Keratinocyte (primary cell): ENCODE data around the gene ZPR1. TPM values are rescaled to one million over a fixed set of nuclear protein-coding genes. Genes with fewer than 3 reads are reported as not detected.

Experiments used
- DNase-seq: peaks from one replicate; pipeline ENCODE4 v3.0.0-alpha.2; 2011; ENCODE audit warnings: low read depth, missing footprints, low spot score
- FAIRE-seq: peaks from 2 replicates; lab custom pipeline; 2011; peaks lifted over from hg19 to GRCh38; lab: Jason Lieb, UNC
- H2AFZ ChIP-seq: 2 replicates; pipeline ENCODE4 v1.6.0; 2012; ENCODE audit warnings: low read length, control low read depth, inconsistent platforms; ENCODE audit not compliant: control insufficient read depth
- H3K27ac ChIP-seq: 2 replicates; pipeline ENCODE4 v1.5.1; 2011; ENCODE audit warnings: low read length; ENCODE audit not compliant: control insufficient read depth, insufficient read depth
- H3K27me3 ChIP-seq: 3 replicates; pipeline ENCODE4 v1.6.0; 2011; ENCODE audit warnings: low read length; ENCODE audit not compliant: control insufficient read depth, insufficient read depth; ENCODE audit errors: extremely low read depth
- H3K36me3 ChIP-seq, 2 experiments: 2 replicates in 1 of 2; 3 replicates in 1 of 2; pipeline ENCODE4 v1.5.1; 2011; ENCODE audit warnings: low read length in 2 of 2, mild to moderate bottlenecking in 1 of 2; ENCODE audit not compliant: control insufficient read depth in 2 of 2, insufficient read depth in 2 of 2; ENCODE audit errors: extremely low read depth in 1 of 2
- H3K4me1 ChIP-seq: 3 replicates; pipeline ENCODE4 v1.5.1; 2011; ENCODE audit warnings: low read length; ENCODE audit not compliant: control insufficient read depth, insufficient read depth; ENCODE audit errors: extremely low read depth
- H3K4me2 ChIP-seq: 3 replicates; pipeline ENCODE4 v1.6.0; 2011; ENCODE audit warnings: low read depth, low read length; ENCODE audit not compliant: control insufficient read depth, insufficient read depth; ENCODE audit errors: extremely low read depth
- H3K4me3 ChIP-seq, 3 experiments: fragments of 200-600 bp in 1 of 3; sonication (generic) in 1 of 3; 2 replicates in 2 of 3; 3 replicates in 1 of 3; pipeline ENCODE4 v1.5.1; 2011 to 2016; ENCODE audit warnings: low read length in 3 of 3, mild to moderate bottlenecking in 3 of 3, control low read depth in 2 of 3, inconsistent platforms in 1 of 3, low read depth in 1 of 3, mixed read lengths in 1 of 3, mixed run types in 1 of 3, moderate library complexity in 1 of 3; ENCODE audit not compliant: control insufficient read depth in 2 of 3, insufficient read depth in 2 of 3; ENCODE audit errors: extremely low read depth in 1 of 3
- H3K79me2 ChIP-seq: 2 replicates; pipeline ENCODE4 v1.6.0; 2012; ENCODE audit warnings: low read length; ENCODE audit not compliant: control insufficient read depth, insufficient read depth
- H3K9ac ChIP-seq: 3 replicates; pipeline ENCODE4 v1.6.0; 2011; ENCODE audit warnings: low read length; ENCODE audit not compliant: control insufficient read depth, insufficient read depth; ENCODE audit errors: extremely low read depth
- H3K9me1 ChIP-seq: 3 replicates; pipeline ENCODE4 v1.6.0; 2011; ENCODE audit warnings: low read length; ENCODE audit not compliant: control insufficient read depth, insufficient read depth; ENCODE audit errors: extremely low read depth
- H3K9me3 ChIP-seq: 2 replicates; pipeline ENCODE4 v1.5.1; 2012; ENCODE audit warnings: low read depth, low read length; ENCODE audit not compliant: control insufficient read depth
- H4K20me1 ChIP-seq: 3 replicates; pipeline ENCODE4 v1.6.0; 2011; ENCODE audit warnings: low read length; ENCODE audit not compliant: control insufficient read depth, insufficient read depth; ENCODE audit errors: extremely low read depth
- EZH2 ChIP-seq: IDR thresholded peaks from one replicate; pipeline ENCODE4 v1.6.1; 2012; ENCODE audit warnings: inconsistent platforms, mild to moderate bottlenecking, low read length, moderate library complexity
- dilution Hi-C: fragments of 300-500 bp; cut with MboI; formaldehyde crosslinking; loops from one replicate; pipeline ENCODE4 v1.7.0; 2020; ENCODE audit warnings: low sequenced_read_pairs; ENCODE audit not compliant: extremely low pct_ligation_motif_present
- polyA plus RNA-seq, 5 experiments: library from polyadenylated mRNA; depleted of rRNA in 3 of 5; stranded (reverse) in 3 of 5; stranded (forward) in 1 of 5; unstranded in 1 of 5; fragments of >200 nt; gene quantifications; 1 replicate in 1 of 5; 2 replicates in 3 of 5; 3 replicates in 1 of 5; pipeline versions ENCODE4 v1.2.1 to v1.2.3, GENCODE V29; 2011 to 2012; ENCODE audit warnings: missing spikeins in 2 of 5, low read depth in 1 of 5, low replicate concordance in 1 of 5
- TF ChIP-seq, protein P1 (sequence below), 3 experiments: IDR thresholded peaks in 1 of 3; conservative IDR thresholded peaks in 1 of 3; optimal IDR thresholded peaks in 1 of 3; 2 replicates in 2 of 3; 3 replicates in 1 of 3; pipeline versions ENCODE3 to v1.5.1; 2011; ENCODE audit warnings: low read length in 3 of 3, mild to moderate bottlenecking in 3 of 3, moderate library complexity in 2 of 3, control low read depth in 1 of 3, inconsistent platforms in 1 of 3; ENCODE audit not compliant: insufficient read depth in 2 of 3; ENCODE audit errors: extremely low read depth in 1 of 3

The ZPR1 gene
- polyA plus RNA-seq, 1 donor (not counting 4 experiments of a cell fraction or from before 2014, with no cell fraction given): 71.1 TPM

DNA sequence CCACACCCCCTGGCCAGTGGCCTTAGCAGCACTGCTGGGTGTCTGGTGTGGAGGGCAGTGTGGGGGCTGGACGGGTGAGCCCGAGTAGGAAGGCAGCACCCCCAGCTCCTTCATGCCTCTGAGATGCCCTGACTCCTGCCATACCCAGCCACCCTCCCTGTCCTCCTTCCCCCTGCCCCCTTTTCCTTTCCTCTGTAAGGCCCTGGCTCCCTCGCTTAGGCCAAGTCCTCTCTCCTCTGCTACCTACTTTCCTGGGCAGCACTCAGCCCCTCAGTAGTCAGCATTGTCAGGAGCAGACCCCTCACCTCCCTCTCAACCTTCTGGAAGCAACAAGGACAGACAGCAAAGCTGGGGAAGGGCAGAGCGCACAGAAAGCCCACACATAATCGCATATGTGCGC is 63.0 kb downstream of the ZPR1 start:
- Histone ChIP-seq H4K20me1 (no peaks in the 10 kb centered on the region), H3K27ac (no peak overlapping the region), H3K79me2 (no peaks in the 10 kb centered on the region), H2AFZ (no peak overlapping the region), H3K9me1 (no peaks in the 10 kb centered on the region), H3K4me1 (no peaks in the 10 kb centered on the region), H3K4me3 (no peak overlapping the region), H3K9ac (no peak overlapping the region), H3K36me3 (no peaks in the 10 kb centered on the region), H3K27me3 (peaks cover 34% of the 10 kb centered on the region), H3K9me3 (no peaks in the 10 kb centered on the region), H3K4me2 (no peak overlapping the region)
- FAIRE-seq (no peak), DNase-seq (no peak)
- TF ChIP-seq, protein P1, sequence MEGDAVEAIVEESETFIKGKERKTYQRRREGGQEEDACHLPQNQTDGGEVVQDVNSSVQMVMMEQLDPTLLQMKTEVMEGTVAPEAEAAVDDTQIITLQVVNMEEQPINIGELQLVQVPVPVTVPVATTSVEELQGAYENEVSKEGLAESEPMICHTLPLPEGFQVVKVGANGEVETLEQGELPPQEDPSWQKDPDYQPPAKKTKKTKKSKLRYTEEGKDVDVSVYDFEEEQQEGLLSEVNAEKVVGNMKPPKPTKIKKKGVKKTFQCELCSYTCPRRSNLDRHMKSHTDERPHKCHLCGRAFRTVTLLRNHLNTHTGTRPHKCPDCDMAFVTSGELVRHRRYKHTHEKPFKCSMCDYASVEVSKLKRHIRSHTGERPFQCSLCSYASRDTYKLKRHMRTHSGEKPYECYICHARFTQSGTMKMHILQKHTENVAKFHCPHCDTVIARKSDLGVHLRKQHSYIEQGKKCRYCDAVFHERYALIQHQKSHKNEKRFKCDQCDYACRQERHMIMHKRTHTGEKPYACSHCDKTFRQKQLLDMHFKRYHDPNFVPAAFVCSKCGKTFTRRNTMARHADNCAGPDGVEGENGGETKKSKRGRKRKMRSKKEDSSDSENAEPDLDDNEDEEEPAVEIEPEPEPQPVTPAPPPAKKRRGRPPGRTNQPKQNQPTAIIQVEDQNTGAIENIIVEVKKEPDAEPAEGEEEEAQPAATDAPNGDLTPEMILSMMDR (optimal IDR thresholded peaks at IDR 0.05 in 1 of 3, IDR thresholded peaks at IDR 0.05 in 1 of 3, conservative IDR thresholded peaks at IDR 0.05 in 1 of 3; ENCODE audit: extremely low read depth in 1 of 3, insufficient read depth in 2 of 3, low read length in 3 of 3): no peak
- no peak for TF ChIP-seq EZH2
- dilution Hi-C loops: no loop called here

Other genes with a start within 250 kb of the ZPR1 start
- gene BUD13, start 15.0 kb downstream of the ZPR1 start, polyA plus RNA-seq: 9.1 to 13.3 TPM (median 12.6 TPM) in 3 replicates
- not detected in 3 replicates for gene APOA5, start 3.9 kb upstream of the ZPR1 start, polyA plus RNA-seq
- not detected in 3 replicates for gene APOA4, start 35.3 kb upstream of the ZPR1 start, polyA plus RNA-seq
- not detected in 3 replicates for gene APOC3, start 41.9 kb upstream of the ZPR1 start, polyA plus RNA-seq
- gene APOA1, start 49.6 kb upstream of the ZPR1 start, polyA plus RNA-seq: 0.10 TPM in 1 of 3 replicates, not detected in the others